Ammon's horn (tissue), 1 donor: ENCODE data around the gene PRAC2.

Experiments used
- DNase-seq: peaks from one replicate; pipeline ENCODE4 v3.0.0-alpha.2; 2016; ENCODE audit warnings: low spot score

PRAC2 gene

DNA sequence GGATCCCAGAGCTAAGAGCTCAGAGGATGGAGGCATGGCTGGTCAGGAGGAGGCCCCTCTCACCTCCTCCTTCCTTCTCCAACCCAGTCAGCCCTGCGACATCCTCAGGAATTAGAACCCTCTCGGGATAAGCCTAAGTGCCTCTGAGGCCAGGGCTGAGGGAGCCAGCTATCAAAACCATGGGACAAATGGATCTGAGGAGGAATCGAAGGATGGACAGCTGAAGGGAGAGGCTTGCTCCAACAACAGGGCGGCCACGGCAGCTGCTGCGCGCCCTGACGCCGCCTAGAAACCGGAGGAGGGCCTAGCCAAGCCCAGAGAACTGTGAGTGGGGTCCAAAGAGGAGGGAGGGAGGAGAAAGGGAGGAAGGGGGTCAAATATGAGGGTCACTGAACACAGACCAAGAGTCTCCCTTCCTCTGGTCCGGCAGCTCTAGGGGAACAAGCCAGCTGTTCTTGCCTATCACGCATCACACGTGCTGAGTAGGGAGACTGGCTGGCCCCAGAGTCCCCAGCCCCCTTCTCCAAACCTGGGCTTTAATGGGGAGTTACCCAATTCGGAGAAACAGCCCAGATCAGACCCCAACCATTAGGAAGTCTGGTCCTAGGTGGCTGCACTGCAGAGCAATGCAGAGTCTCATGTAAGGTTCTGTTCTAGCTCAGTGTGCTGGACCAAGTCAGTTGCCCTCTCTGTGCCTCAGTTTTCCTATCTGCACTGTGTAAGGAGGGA is 11.5 kb downstream of the PRAC2 start:
- DNase-seq: no peak

DNA sequence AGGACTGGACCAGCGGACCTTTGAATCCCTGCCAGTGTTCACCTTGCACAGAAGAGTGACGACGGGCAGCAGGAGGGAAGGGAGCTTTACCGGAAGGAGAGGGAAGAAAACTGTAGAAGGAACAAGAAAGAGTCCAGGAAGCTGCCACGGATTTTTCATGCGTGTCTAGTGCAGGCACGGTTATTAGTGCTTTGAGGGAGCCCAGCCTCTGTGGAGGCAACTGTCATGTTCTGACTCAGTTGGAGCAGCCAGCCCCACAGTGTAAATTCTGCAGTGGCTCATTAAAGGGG is 12.0 kb downstream of the PRAC2 start:
- no peak for DNase-seq

DNA sequence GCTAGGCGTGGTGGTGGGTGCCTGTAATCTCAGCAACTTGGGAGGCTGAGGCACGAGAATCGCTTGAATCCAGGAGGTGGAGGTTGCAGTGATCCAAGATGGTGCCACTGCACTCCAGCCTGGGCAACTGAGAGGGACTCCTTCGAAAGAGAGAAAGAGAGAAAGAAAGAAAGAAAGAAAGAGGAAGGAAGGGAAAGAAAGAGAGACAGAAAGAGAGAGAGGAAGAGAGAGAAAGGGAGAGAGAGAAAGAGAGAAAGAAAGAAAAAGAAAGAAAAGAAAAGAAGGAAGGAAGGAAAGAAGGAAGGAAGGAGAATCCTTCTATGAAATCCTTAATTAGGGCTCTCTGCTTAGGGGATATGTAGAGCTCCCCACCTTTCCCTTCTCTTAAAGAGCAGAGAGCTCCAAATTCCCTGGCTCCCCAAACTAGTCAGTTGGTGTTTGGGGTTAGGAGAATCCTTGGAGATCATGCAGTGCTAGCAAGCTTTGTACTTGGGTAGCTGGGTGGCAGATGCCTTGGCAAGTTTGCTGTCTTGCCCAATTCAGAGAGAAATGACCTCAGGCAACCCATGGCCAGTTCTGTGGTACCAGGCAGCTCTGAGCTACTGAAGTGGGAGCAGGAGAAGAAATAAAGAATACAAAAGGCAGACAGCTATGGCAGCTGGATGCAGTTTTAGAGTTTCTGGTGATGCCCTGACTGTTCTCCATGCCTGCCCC is 14.5 kb downstream of the PRAC2 start:
- DNase-seq: no peak

DNA sequence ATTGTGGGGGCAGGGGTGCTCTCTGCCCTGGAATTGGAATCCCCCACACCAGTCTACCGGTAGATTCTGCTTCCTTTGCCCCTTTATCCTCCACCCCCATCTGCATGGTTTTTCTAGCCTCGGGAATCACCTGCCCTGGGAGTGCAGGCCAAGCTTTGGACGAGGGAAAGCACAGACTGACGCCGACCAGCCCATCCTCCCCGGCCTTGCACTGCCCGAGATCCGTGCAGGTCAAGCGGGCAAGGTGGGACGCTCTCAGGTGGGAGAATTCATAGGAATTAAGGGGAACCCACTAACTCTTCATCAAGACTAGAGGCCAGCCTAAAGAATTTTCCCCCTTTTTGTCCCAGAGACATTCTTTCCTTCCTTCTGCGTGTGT is 15.4 kb downstream of the PRAC2 start:
- no peak for DNase-seq

DNA sequence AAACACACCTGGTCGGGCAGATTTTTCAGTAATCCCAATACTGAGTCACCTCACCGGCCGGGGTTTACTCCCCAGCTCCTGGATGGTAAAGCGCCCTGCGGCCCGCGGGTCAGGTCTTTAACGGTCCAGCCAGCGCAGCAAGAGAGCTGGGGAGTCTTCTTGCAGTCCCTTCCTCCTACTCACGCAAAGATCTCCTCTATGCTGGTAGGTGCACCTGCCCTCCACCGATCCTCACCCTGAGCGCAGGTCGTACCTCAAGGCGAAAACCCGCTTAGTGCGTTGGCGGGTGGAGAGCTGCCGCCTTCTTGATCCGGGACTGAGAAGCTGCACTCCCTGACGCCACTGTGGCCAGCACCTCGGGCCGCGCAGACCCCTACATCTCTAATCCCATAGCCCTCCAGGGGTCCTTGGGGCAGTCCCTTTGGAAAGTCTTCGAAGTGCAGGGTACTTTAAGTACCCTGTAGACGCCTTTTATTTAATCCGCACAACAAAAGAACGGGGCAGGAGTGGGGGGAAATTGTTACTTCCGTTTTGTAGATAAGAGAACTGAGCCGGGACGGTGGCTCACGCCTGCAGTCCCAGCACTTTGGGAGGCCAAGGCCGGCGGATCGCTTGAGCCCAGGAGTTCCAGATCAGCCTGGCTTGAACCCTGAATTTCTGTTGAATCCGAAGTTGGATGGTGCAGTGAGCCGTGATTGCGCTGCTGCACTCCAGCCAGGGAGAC is 16.0 kb downstream of the PRAC2 start:
- DNase-seq: no peak

DNA sequence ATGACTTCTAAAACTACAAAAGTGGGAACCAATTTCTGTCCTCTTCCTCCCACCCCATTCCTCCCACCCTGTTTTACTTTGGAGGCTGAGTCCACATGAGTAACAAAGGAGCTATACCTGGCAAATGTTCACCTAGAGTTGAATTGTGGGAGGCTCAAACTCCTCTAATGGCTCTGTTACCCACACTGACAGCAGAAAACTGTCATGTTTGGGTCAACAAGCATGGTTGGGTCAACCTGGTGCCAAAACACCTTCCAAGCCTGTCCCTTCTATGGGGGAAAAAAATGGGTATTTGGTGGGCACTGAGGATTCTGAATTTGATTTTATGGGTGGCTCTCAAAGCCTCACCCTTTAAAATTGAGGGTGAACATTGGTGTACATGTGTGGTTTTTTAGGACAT is 17.6 kb downstream of the PRAC2 start:
- no peak for DNase-seq

DNA sequence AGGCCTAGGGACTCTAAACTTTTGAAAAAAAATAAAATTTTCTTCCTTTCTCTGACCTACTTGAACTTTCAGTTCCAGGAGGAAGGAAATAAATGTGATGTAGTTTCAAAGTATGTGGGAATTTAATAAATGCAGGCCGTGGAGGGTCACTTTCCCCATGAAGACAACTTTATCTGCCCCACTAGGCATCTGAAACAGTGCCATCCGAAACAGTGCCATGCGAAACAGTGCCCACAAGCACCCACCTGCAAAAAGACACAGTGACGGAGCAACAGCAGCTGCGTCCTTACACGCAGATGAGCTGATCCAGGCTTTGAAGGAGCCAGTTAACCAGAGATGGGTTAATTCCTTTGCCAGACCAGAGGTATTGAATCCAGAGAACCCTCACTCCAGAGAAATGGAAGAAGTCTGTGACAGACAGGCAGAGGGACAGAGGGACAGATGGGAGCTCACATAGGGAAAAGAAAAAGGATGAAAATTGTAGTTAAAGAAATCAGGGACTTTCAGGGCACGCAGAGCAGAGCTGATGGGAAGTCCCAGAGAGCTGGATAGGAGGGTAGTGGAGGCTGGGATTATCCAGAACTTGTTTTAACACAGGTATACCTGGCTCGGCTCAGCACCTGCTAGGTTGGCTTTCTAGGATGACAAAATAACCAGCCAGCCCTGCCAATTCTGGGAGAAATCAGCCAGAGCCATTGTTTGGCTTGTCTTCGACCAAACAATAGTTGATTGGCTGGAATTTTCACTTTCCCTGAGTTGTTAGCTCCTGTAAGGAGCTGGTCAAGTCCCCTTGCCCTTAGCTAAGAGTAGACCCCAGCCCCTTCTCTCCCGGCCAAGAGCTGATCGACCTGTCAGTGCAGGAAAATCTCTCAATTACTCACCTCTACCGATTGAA is 22.6 kb downstream of the PRAC2 start:
- no peak for DNase-seq

DNA sequence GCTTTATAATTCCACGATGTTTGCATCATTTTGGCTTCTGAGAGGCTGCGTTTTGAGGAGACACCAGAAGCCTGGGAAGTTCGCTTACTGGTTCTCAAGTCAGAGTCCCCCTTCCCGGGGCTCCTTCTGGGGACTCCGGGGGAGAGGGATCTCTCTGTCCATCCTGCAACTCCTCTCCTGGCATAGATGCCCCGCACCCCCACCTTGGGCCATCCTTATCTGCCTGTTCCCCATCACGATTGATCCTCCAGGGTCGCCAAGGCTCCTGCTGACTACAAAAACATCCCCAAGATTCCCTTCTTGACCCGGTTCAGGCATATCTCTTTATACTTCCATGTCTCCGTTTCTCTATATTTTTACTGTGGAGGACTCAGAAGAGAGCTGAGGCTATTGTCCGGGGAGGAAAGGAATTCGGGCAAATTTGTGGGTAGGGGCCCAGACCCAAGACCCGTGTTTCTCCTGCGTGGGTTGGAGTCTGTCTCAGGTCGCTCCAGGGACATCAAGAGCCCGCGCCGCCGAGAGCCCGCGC is 24.0 kb downstream of the PRAC2 start:
- no peak for DNase-seq

DNA sequence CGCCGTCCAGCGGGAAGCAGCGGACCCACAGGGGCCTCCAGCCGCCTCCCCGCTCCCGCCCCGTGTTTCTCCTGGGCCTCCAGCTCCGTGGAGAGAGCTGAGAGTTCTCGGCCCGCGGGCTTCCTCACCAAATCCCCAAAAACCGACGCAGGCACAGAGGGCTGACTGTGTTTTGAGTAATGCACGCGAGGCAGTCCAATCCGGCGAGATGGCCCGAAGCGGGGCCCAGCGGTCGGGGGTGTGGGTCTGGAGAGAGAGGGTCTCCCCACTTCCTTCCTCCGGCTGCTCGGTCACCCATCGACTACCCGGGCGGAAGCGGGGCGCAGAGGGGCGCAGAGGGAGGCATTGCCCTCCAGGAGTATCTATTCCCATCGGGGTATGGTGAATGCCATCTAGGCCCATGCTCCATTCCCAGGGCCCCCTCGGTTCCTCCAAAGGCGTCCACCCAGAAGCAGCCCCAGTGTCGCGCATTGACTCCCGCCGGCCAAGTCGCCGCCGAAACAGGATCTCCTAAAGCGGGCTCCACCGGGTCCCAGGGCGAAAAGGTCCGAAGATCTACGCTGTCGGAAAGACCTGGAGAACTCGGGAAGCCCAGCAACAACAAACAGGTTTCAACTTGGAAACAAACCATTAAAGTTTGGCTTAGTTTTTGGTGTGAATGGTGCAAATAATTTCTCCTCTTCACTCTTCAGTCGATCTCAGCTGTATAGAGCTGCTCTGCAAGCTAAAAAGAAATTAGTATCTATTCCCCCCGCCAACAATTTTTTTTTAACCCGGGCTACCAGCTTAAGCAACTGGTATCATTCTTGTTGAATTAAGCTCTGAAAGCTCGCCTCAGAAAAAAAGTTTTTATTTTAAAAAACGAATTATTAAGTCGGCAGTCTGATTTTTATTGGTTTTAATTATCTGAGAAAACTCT is 24.7 kb downstream of the PRAC2 start:
- no peak for DNase-seq

DNA sequence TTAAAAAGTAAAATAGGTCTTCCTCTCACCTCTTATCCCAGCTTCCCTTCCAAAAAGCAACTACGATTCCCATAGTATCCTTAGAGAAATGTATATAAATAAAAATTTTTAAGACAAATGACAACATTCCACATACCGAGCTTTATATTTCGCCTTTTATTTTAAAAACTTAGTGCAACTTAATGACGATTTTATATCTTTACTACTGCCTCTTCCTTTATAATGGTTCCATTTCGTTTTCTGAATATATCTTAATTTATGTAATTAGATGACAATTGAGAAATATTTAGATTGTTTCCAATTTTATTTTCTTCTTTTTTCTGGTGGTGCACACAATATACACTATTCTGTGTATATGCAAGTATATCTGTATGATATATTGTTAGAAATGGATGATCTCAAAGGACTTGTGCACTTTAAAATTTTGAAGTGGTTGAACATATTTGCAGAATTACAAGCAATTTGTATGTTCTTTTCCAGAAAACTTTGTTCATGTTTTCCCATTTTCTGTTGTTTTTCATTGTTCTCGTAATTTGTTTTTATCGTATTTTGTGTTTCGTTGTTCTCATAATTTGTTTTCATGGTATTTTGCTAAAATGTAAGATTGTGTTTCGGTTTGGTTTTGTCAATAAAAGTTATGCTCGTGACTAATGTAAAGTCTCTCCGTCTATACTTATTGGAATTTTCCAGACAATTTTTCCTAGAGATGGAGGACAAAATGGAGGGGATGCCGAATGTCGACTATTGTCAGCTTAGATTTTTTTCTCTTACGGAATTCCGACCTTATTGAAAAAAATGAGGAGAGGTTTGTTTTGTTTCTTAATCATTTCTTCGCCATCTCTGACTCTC is 26.0 kb downstream of the PRAC2 start:
- DNase-seq: no peak

DNA sequence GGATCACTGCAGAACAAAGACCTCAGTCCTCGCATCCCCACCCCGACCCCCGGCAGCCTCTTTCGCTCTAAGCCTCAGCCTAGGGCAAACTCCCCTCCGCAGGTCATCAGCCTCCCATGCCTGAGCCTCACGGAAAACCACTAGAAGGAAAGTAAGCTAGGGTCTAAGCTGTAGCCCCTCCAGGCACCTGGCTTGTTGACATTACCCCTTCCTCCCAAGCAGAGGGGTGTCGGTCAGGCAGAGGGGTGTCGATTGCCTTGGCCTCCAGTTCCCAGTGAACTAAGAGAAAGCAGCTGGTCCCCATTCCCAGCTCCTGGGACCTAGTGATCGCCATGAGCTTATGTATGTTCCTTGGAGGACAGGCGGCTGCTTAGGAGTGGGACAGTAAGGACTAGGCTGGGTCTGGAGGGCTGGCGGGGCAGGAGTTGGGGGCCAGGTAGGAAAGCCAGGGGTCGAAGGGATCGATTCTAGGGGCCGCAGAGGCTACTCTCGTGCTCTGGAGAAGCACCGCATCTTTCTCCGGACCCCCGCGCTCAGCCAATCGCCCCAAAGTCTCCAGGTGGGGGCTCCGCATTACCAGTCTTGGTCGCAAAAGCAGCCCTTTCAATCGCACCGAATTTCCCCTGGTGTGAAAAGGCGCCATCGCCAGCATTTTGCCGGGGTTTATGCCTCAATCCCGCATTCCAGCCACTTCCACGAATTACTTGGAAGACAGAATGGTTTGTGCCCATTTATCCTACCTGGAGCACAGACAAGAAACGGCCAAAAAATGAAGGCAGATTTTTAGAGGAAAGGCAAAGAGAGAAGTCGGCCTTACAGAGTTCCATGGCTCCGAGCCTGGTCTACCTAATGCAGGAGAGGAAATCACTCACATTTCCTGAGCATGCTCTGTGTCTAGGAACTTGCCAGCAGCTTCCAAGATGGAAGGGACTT is 26.9 kb downstream of the PRAC2 start:
- no peak for DNase-seq

DNA sequence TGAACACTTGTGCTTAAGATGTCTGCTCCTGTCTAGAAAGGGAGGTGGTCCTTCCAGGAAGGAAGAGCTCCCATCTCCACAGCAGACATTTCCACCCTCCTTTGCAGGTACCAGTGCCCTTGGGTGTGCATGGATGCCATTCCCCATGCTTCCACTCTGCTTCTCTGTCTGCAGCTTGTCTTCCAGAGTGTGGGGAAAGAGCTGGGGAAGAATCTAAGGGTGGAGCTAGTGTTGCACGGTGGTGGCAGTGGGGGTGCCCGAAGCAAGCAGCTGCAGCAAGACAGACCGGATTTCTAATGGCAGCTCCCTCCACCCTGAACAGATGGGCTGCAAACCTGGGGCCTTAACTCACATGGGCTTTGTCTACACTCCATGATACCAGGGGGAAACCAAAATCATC is 28.2 kb downstream of the PRAC2 start:
- no peak for DNase-seq

DNA sequence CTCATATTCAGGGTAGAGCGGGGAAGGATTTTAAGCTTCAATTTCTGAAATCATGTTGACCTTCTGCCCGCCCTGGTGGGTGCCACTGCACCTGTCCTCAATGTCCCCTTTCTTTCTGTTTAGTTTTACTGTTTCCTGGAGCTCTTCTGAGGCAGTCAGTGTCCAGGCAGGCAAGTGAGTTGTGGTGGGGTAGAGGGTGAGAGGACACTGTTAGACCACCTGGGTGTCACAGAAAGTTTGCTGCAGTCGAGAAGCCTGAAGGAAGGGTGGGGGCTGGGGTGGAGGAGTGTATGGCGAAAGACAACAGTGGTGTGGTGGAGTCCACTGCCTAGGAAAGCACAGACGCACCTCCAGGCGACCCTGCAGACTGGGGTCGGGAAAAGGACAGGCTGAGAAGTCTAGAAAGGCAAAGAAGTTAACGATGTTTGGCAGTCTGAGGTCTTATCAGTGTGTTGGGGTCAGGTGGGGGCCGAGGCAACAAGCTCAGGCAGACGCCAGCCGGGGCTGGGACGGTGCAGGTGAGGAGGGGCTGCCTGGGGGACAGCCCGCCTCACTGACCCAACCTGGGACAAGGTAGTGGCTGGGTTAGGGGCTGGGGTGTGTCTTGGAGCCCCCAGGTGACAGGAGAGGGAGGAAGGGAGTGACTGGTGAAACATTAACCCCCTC is 28.9 kb downstream of the PRAC2 start:
- DNase-seq: no peak

DNA sequence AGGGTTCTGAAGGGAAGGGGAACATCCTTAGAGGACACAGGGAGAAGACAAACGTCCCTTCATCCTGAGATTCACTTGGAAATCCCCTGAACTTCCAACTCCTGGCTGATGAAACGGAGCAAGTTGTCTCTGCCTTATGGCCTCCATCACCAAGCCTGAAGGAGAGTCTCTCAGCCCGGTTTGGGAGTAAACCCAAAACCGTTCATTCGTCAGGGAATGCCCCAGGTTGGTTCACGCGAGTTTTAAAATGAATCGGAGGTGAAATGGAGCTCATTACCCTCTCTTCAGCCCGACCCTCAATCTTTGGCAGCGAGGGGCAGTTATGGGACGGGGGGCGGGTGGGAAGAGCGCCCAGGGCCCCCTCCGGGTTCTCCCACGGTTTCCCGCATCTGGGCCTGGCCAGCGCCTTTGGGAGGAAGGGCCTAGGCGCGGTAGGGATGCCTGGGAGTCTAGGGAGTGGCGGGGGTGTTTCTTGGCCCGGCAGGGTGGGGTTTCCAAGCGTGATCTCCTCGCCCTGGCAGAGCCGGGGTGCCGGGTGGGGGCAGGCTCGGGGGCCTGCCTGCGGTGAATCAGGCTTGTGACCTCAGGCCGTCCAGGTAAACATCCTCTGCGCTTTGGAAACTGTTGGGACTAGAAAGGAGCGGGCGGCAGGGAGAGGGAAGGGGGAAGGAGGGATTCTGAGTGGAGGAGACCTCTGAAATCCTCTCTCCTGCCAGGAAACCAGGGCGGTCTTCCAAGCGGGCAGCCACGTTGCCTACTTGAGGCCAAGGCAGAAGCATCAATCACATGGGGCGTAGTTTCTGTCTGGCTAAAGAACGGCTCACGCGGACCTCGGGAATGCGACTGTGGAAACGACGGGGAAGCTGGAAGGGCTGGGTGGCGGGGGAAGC is 29.7 kb downstream of the PRAC2 start:
- DNase-seq: no peak

DNA sequence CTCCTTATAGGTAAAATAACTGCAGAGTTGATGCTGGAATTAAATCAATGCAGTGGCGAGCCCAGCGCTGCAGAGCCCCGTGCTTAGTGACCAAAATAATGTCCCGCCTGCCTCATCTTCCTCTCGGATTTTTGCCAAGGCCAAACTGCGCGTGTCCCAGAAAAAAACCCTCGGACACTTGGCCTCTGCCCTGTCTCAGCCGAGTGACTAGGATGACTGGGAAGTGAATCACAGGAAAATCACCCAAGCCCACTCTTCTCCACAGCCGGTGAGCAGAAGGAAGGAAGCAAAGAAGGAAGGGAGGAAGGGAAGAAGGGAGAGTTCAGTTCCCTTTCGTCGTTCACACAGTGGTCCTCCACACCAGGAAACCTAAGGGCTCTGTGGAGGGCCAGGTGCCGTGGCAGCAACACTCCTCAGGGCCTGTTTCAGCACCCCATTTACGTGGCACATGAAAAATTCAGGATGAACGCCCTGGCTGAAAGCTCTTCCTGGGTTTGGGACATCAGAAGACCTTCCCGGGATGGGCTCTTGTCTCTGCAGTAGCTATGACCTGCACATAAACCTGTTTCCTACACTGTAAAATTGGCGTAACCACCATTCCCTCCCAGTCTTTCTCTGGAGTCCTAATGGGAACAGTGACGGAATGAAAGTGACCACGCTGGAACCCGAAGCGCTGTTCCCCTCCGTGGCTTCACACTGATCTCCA is 31.0 kb downstream of the PRAC2 start:
- DNase-seq: no peak

DNA sequence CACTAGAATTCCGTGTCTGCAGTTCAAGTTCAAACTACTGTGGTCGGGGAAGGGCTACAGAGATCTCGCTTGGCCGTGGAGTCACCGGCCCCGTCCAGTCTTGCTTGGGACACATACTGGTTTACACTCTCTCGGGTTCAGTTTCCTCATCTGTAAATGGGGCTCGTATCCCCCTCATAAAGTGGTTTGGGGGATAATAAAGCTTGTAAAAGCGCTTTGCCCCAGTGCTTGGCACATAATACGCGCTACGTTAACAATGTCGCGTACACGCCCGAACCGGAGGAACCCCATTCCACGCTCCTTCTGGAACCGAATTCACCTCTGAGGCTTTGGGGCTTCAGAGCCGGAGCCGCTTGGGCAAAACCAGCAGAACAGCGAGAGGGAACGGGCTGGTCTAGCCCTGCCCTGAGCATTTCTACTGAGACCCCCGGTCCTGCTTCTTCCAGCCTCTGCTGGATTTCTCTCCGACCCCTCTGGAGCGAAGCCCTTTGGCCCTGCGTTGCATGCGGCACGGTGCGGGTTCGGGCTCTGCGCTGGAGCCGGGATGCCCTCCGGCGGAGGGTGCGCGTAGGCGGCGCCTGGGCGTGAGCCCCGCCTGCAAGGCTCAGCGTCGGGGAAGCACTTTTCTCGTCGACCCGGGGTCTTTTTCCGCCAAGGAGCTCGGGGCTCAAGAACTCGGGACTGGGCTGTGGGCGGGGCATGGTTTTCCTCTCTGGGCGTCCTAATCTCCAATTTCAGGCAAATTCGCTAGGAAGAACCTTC is 31.7 kb downstream of the PRAC2 start:
- DNase-seq: no peak
